Panc1 (cell line): Measurements from ENCODE around the gene NXPH4. TPM values are rescaled to one million over a fixed set of nuclear protein-coding genes. Genes with fewer than 3 reads are reported as not detected.

Experiments used
- ATAC-seq: fragments of 200-7000 bp; cut with Tn5 transposase; 2 replicates; pipeline ENCODE4 v1.9.1; 2020; ENCODE audit warnings: mild to moderate bottlenecking, moderate library complexity
- BruUV-seq: library from RNA; stranded (reverse); fragments of 400-500 nt; replicated peaks from 2 replicates; lab custom pipeline; 2021; lab: Mats Ljungman, UMichigan
- CTCF ChIA-PET: fragments of 300-600 bp; sonication (Branson Sonifier 250); formaldehyde crosslinking; loops from one replicate; lab custom pipeline; 2022; ENCODE audit warnings: antibody characterized with exemption; lab: Charles Lee
- POLR2A ChIA-PET: fragments of 300-600 bp; sonication (Branson Sonifier 250); formaldehyde crosslinking; loops from one replicate; lab custom pipeline; 2022; ENCODE audit warnings: antibody characterized with exemption; lab: Charles Lee
- DNase-seq: peaks from one replicate; pipeline ENCODE4 v3.0.0-alpha.2; 2010; ENCODE audit warnings: low read depth, low spot score
- H3K27ac ChIP-seq: 2 replicates; pipeline ENCODE4 v1.5.1; 2011; ENCODE audit warnings: mild to moderate bottlenecking, low read length, inconsistent platforms
- H3K27me3 ChIP-seq: fragments of 200-500 bp; sonication (Bioruptor generic); 2 replicates; pipeline ENCODE4 v1.6.0; 2014; ENCODE audit warnings: low read length, inconsistent platforms; ENCODE audit not compliant: control insufficient read depth, insufficient read depth
- H3K36me3 ChIP-seq: fragments of 200-500 bp; sonication (Bioruptor generic); 2 replicates; pipeline ENCODE4 v1.5.1; 2014; ENCODE audit warnings: inconsistent platforms, mild to moderate bottlenecking, low read length, moderate library complexity; ENCODE audit not compliant: control insufficient read depth, insufficient read depth
- H3K4me1 ChIP-seq: 2 replicates; pipeline ENCODE4 v1.5.1; 2011; ENCODE audit warnings: inconsistent platforms, mild to moderate bottlenecking, low read length, moderate library complexity; ENCODE audit not compliant: control insufficient read depth, insufficient read depth
- H3K4me3 ChIP-seq, 2 experiments: 2 replicates each; pipeline ENCODE4 v1.5.1; 2011 to 2012; ENCODE audit warnings: low read depth in 2 of 2, low read length in 2 of 2, mild to moderate bottlenecking in 2 of 2, inconsistent platforms in 1 of 2, moderate library complexity in 1 of 2
- H3K9me3 ChIP-seq: fragments of 200-500 bp; sonication (Bioruptor generic); 2 replicates; pipeline ENCODE4 v1.5.1; 2014; ENCODE audit warnings: low read depth, mild to moderate bottlenecking, inconsistent platforms, low read length, moderate library complexity; ENCODE audit not compliant: control insufficient read depth, insufficient read depth
- CTCF ChIP-seq: fragments of 450-650 bp; IDR thresholded peaks from 2 replicates; pipeline ENCODE4 v1.5.1; 2017; ENCODE audit warnings: mild to moderate bottlenecking
- POLR2AphosphoS5 ChIP-seq: IDR thresholded peaks from 2 replicates; pipeline ENCODE4 v1.6.1; 2012; ENCODE audit warnings: mild to moderate bottlenecking, low read depth, low read length, moderate library complexity
- REST ChIP-seq, 2 experiments: IDR thresholded peaks; 2 replicates each; pipeline ENCODE4 v1.6.1; 2011 to 2012; ENCODE audit warnings: low read depth in 2 of 2, control low read depth in 1 of 2, low read length in 1 of 2, mild to moderate bottlenecking in 1 of 2, moderate library complexity in 1 of 2; ENCODE audit not compliant: insufficient read depth in 1 of 2
- SIN3A ChIP-seq: IDR thresholded peaks from 2 replicates; pipeline ENCODE4 v1.6.1; 2012; ENCODE audit warnings: low read depth, mild to moderate bottlenecking, low read length, moderate library complexity, borderline replicate concordance; ENCODE audit not compliant: insufficient read depth
- TCF7L2 ChIP-seq: IDR thresholded peaks from 2 replicates; pipeline ENCODE4 v1.6.1; 2011; ENCODE audit warnings: mild to moderate bottlenecking, low read depth, low read length, inconsistent platforms
- in situ Hi-C: cut with HindIII; loops from 2 replicates; pipeline ENCODE4 v1.10.0; 2016; ENCODE audit warnings: low sequenced_read_pairs, low pct_unique_long_range_greater_than_20kb
- intact Hi-C: fragments of 100-400 bp; cut with micrococcal nuclease; formaldehyde crosslinking; loops from one replicate; pipeline ENCODE4 v1.10.0; 2022; ENCODE audit not compliant: unreplicated experiment
- total RNA-seq: library from RNA; stranded (reverse); gene quantifications from one replicate; pipeline ENCODE4 v1.2.1, GENCODE V29; 2021; ENCODE audit not compliant: unreplicated experiment

Gene NXPH4
- total RNA-seq, 1 experiment from 2014 or later, result 2.1 TPM

- intact Hi-C loops, result no loop called here
- Histone ChIP-seq H3K4me3 (no peak overlapping the region), H3K36me3 (no peaks in the 10 kb centered on the region), H3K4me1 (no peaks in the 10 kb centered on the region), H3K9me3 (no peaks in the 10 kb centered on the region), H3K27me3 (no peaks in the 10 kb centered on the region), H3K27ac (no peak overlapping the region)
- ChIA-PET CTCF (no interaction called here), POLR2A (no interaction called here)
- in situ Hi-C loops, result no loop called here
- no TSS peak for BruUV-seq
- TF ChIP-seq REST (IDR thresholded peaks at IDR 0.05; ENCODE audit: insufficient read depth in 1 of 2, low read depth in 2 of 2, low read length in 1 of 2) (no peak), TCF7L2 (no peak), POLR2AphosphoS5 (no peak), CTCF (no peak)
- no peak for ATAC-seq
- no peak for DNase-seq
Observed at GRCh38 chr12:57200497-57200896, 16.1 kb upstream of the NXPH4 start.

GRCh38 chr12:57201219-57201618, 15.4 kb upstream of the NXPH4 start:
- no peaks in the 10 kb centered on the region for H3K4me1 ChIP-seq
- DNase-seq, result no peak
- H3K4me3 ChIP-seq, result no peak overlapping the region
- no peak for TF ChIP-seq REST (IDR thresholded peaks at IDR 0.05; ENCODE audit: insufficient read depth in 1 of 2, low read depth in 2 of 2, low read length in 1 of 2)
- no peak for TF ChIP-seq POLR2AphosphoS5
- TF ChIP-seq TCF7L2, result no peak
- no peak for TF ChIP-seq SIN3A
- TF ChIP-seq CTCF, result no peak
- intact Hi-C loops, result no loop called here
- H3K36me3 ChIP-seq, result no peaks in the 10 kb centered on the region
- no peak overlapping the region for H3K27ac ChIP-seq
- CTCF ChIA-PET, result no interaction called here
- POLR2A ChIA-PET, result no interaction called here
- in situ Hi-C loops, result no loop called here
- no TSS peak for BruUV-seq
- no peaks in the 10 kb centered on the region for H3K9me3 ChIP-seq
- H3K27me3 ChIP-seq, result no peaks in the 10 kb centered on the region
- no peak for ATAC-seq
